Stimulated activated CD8-positive, alpha-beta memory T cell treated with anti-CD3 and anti-CD28 coated beads, Interleukin-4, amount 100 ng/mL, for 1 hour (primary cell): ENCODE results near the gene GPR171.
"Not testable (repeated sequence)": the region's sequence is repeated elsewhere in the genome, so short reads cannot be mapped to it uniquely, and the experiment has no call there.

ENCODE experiments used
- DNase-seq, 2 donors: peaks; one replicate each; pipeline ENCODE4 v3.0.0-alpha.2; 2020; ENCODE audit warnings: low read depth in 2 of 2, low spot score in 1 of 2

The GPR171 gene, protein sequence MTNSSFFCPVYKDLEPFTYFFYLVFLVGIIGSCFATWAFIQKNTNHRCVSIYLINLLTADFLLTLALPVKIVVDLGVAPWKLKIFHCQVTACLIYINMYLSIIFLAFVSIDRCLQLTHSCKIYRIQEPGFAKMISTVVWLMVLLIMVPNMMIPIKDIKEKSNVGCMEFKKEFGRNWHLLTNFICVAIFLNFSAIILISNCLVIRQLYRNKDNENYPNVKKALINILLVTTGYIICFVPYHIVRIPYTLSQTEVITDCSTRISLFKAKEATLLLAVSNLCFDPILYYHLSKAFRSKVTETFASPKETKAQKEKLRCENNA

DNA sequence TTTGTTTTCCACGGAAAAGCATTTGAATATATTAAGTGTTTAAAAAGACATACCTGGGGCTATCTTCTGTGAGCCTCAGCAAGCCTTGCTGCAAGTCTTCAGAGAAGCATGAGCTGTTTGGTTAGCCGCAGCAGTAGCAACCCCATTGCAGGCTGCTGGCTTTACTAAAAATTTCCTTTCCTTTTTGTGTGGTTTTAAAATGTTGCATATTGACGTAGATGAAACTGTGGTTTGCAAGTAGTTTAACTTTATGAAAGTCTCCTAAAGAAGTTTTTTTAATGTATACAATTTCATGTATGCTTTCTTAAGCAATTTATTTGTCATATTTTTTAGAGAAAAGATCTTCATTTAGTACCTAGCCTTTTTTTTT is at the start of gene GPR171:
TSS of gene GPR171 (minus strand) at position 166 of the 370 bp plus-strand sequence. CDS start 3,830 bp downstream, outside the sequence.
- DNase-seq: peak in 1 of 2 donors; percentile 36

DNA sequence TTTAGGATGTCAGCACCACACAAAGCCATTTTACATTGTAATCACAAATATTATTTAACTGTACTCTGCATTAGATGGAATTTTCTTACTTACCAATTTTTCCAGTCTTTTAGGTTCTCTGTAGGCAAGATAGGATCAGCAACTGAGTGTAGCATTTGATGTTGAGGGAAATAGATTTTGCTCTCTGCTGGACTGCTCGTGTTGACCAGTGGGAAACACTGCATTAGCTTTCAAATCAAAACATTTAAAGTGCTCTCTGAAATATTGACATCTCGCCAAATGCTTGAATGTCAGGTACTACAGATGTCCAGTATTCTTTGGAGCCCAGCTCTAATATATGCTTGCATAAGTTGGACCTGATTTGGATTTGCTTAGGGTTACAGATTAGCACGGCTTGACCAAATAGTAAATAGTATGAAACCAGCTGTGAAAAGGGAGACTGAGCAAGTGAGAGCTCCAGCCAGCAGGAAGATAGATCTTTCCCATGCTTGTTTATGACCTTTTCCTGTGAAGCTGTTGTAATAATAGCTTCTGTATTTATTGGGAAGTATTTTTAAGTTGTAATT is 45.8 kb upstream of the GPR171 start:
- DNase-seq: no peak

DNA sequence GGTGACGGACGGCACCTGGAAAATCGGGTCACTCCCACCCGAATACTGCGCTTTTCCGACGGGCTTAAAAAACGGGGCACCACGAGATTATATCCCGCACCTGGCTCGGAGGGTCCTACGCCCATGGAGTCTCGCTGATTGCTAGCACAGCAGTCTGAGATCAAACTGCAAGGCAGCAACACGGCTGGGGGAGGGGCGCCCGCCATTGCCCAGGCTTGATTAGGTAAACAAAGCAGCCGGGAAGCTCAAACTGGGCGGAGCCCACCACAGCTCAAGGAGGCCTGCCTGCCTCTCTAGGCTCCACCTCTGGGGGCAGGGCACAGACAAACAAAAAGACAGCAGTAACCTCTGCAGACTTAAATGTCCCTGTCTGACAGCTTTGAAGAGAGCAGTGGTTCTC is 39.0 kb upstream of the GPR171 start:
- not testable (repeated sequence) for DNase-seq

DNA sequence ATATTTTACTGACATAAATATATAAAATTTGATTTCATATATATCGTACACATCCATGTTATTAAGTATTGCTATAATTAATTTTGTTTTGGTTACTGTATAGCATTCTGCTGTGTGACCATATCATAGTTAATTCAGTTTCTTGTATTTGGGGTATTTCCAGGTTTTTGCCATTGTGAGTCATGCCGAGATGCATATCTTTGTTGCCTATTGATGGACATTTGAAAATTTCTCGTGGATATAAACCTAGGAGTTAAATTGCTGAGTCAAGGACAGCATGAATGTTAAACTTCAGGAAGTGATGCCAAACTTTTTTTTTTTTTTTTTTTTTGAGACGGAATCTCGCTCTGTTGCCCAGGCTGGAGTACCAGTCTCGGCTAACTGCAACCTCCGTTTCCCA is 33.7 kb upstream of the GPR171 start:
- DNase-seq: no peak

DNA sequence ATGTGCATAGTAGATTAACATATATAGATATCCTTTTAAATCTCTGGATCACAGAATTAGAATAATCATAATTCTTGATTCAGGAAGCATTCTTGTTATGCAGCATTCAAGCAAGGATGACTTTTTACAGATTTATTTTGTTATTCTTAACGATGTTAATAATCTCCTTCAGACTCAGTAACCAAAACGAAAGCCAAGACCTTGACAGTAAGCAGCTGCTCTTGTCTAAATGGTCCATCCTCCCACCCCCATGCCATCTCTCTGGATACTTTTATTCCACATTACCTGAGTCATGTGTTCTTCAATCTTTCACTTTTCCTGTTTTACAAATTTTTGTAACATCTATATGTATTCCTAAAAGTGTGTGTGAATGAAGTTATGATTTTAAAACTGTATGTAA is 33.3 kb upstream of the GPR171 start:
- DNase-seq: no peak

DNA sequence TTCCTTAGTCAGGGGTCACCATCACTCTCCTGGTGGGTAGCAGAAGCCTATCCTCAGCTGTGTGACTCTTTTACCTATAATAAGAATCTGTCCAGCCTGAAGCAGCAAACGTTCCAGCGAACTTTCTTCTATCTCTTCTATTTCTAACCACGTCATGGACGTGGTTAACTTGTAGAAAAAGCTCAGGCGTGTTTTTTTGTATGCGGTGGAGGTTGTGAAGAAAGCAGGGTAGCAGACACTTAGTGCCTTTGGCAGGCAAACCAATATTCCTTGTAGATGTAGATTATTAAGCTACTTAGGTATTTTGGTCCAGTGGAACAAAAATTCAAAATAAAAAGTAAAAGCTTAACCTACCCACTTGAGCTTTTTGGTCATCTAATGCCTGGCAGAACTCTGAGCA is 31.8 kb upstream of the GPR171 start:
- no peak for DNase-seq

DNA sequence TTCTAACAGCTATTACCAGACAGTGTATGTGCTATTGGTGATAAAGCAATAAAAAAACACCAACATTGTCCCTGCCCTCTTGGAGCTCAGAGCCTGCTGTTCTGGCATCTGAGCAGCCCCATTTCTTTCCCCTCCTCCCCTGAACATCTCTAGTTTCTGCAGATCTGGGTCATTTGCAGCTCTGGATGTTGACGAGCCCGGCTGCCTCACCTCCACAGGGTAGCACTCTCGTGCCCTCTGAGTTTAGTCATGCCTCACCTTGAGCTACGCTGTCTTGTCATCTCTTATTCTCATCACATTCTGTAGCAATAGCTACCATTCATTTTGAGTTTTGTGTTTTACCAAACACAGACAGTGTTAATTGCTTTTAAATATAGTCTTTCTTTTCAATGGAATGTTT is 30.0 kb upstream of the GPR171 start:
- no peak for DNase-seq

DNA sequence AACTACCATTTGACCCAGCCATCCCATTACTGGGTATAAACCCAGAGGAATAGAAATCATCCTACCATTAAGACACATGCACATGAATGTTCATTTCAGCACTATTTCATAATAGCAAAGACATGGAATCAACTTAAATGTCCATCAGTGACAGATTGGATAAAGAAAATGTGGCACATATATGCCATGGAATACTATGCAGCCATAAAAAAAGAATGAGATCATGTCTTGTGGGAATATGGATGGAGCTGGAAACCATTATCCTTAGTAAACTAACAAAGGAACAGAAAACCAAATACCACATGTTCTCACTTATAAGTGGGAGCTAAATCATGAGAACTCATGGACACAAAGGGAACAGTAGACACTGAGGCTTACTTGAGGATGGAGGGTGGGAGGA is 29.4 kb upstream of the GPR171 start:
- not testable (repeated sequence) for DNase-seq

DNA sequence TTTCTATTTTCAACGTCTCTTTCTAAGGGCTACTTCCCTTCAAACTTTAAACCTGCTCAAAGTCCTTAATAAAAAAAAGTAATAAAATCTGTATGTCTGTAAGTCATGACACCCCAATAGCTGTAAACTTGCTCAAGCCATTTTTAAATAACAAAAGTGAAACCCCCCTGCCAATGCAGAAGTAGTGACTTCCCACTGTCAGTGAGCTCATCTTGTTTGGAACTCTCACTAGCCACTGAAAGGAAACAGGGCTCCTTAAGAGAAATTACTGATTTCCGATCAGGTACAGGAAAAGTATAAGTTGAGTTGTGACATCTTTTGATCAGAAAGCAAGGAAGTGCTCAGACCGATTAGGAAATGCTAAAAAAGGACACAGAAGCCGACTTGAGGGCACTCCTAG is 27.6 kb upstream of the GPR171 start:
- DNase-seq: no peak

DNA sequence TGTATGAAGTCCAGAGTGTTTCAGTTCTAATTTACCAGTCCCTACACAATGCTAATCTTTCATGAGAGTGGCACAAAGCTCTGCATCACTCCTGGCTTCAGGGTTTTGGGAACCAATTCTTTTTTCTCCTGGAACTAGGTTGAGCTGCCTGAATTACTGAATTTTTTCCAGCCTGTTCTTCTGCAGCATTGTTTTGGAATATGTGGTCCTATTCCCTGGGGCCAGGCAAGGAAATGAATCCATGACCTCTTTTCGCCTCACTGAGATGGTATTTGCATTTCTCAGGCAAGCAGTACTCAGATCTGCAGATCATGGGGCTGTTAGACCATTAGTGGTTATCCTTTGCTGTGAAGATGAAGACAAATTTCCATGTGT is 25.6 kb upstream of the GPR171 start:
- DNase-seq: no peak

DNA sequence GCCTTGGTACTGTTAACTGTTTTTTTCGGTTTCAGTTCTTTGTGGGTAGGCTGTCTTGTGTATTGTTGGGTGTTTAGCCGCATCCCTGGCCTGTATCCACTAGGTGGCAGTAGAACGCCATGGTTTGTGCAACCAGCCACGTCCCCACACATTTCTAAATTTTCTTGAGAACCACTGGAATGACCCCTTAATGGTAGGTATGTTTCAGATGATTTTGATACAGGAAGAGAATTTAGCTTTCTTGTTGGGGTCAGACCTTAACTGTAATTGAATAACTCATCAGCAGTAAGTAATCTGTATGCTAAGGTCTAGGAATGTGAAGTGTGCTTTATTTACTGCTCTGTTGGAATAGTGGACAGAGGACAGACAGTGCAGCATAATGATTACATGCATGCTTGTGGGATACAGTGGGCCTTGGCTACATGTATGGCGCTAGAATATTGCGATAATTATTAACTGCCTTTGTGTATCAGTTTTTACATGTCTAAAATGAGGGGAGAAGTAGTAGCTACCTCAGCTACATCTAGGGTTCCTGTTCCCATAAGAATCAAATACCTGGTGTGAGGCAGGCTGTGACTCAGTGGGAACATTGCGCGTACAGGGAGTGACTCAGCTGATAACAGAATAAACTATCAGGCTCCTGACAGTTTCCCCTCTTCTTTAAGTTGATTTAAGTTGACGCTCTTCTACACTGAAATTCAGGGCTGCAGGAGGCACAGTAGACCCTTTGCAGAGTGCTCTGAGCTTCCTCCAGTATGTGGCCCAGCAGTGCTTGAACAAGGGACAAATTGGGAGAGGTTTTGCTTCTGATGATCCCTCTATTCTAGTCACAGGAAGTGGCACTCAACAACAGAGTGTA is 25.0 kb upstream of the GPR171 start:
- peak; percentile 57 to 66 for DNase-seq

DNA sequence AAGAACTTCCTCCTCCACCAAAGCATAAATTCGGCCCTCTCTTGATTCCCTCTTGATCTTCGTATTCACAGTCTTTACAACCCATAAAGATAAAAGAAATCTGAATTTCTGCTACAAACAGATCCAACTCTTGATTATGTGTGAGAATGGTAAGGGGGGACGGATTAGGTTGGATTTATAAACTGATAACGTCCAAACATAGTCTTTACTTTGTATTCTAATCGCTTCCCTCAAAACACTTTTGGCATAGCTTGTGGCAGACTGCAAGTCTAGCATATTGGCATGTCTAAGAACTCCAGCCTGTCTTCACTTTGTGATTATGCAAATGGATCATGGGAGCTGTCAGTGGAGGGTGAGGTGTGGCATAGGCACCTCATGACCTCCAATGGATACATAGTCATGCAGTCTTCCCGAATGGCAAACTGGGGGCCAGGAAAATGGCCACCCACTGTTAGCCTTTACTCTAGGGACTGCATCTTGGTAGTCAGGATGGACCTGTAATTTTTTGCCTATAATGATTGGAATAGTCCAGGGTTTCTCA is 24.3 kb upstream of the GPR171 start:
- no peak for DNase-seq

DNA sequence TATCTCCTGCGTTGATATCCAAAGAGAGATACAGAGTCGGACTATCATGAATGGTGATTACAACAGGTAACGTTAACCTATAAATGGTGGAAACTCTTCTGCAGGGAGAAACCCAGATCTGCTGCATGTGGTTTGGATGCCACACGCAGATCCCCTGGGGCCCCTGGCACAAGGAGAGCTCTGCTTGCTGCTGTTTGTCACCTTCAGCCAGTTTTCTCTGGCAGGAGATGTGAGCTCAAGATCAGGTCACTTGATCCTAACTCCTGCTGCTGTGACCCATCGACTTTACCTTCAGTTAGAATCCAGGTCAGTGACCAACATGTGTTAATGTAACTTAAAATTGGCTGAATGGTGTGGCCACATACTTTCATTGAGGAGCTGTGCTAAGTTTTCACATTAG is 23.8 kb upstream of the GPR171 start:
- DNase-seq: no peak

DNA sequence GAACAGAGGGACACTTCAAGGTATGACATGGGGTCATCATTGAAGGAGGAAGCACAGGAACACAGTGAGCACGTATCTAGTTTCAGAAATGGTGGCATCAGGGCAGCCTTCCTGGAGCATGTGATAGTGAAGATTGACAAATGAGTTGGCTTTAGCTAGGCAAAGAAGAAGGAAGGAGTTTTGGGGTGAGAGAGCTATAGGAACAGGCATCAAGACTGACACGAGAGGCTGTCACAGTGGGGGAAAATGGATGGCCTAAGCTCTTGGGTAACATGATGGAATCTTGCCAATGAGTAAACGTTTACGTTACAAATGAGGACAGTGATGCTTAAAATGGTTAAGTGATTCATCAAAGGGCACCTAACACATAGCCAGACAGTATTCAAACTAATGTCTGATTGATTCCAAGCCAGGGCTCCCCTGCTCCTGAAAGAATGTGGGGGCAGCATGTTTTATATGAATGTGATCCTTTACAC is 23.1 kb upstream of the GPR171 start:
- no peak for DNase-seq

DNA sequence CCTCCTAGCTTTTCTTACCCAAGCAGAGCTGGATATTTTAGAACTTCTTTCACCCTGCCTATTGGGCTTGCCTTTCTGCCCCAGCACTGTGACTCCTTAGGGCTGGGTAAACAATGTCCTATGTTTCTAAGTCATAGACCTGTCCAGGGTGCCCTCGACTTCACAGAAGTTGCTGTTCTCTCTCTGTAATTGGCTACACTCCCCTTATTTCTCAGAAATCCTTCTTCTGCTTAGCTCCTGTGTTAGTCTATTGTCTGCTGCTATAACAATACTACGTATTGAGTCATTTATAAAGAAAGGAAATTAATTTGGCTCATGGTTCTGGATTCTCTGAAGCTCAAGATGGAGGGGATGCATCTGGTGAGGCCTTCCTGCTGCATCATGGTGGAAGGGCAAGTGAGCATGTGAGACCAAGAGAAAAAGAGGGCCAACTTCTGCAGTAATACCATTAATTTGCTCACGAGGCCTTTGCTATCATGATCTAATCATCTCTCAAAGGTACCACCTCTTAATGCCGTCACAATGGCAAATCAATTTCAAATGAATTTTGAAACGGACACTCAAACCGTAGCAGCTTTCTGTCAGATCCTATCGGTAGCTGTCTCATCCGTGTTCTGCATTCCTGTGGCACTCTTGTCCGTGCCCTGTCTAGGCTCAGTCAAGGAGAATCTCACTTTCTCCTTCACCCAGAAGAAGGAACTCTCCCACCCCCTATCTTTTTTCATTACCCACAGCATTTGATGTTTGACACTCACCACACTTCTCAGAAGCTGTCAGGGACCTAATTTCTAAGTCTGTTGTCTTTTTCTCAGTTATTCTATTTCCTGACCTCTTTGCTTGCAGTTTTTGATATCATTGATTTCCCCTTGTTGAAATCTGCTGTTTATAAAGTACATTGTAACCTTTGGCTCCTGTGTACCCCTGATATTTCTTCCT is 22.3 kb upstream of the GPR171 start:
- DNase-seq: no peak

DNA sequence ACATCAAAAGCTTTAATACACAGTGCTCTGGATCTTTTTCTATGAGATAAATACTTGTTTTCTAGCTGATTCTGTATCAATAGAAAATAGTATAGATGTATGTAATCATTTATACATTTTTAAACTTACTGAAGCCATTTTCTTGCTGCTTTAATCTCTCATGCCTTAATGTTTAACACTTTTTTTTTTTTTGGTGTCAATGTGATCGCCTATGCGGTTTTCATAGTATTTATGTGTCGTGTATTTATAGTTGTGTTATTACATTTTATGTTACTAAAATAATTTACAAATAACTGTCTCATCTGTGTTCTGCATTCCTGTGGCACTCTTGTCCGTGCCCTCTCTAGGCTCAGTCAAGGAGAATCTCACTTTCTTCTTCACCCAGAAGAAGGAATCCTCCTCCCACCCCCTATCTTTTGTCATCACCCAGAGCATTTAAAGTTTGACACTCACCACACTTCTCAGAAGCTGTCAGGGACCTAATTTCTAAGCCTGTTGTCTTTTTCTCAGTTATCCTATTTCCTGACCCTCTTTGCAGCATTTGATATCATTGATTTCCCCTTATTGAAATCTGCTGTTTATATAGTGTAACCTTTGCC is 21.4 kb upstream of the GPR171 start:
- DNase-seq: no peak

DNA sequence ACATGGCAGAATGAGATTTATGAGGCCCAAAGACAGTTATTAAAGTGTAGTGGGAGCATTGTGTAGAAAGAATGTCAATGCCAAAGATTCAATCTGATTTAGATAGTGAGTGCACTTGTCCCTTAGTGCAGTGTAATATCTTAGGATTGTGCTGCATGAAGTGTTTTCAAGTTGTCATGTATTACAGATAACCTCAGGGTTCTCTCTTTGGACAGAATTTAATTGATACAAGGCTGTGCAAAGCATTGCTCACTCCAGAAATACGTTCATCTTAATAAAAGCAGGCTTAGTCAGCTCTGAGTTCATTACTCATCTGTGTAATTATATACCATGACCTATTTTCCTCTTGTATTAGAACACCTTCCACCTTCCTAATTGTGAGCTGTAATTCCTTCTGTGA is 16.0 kb upstream of the GPR171 start:
- no peak for DNase-seq

DNA sequence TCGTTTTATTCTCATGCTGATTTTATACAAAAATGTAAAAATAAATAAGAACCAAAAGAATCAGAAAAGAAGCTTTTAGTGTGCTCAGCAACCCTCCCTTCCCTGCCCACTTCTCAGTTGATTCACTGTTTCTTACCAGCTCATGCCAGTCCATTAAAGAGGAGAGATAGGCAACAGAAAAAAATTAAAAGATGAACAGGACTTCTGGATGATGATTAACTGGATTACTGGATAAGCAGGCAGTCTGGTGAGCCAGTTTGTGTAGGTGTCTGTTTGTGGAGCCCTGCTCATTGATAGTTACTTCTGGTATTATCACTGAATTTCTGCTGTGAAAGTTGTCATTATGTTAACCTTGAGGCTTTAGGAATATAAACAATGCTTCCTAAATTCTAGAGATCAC is 15.1 kb upstream of the GPR171 start:
- no peak for DNase-seq

DNA sequence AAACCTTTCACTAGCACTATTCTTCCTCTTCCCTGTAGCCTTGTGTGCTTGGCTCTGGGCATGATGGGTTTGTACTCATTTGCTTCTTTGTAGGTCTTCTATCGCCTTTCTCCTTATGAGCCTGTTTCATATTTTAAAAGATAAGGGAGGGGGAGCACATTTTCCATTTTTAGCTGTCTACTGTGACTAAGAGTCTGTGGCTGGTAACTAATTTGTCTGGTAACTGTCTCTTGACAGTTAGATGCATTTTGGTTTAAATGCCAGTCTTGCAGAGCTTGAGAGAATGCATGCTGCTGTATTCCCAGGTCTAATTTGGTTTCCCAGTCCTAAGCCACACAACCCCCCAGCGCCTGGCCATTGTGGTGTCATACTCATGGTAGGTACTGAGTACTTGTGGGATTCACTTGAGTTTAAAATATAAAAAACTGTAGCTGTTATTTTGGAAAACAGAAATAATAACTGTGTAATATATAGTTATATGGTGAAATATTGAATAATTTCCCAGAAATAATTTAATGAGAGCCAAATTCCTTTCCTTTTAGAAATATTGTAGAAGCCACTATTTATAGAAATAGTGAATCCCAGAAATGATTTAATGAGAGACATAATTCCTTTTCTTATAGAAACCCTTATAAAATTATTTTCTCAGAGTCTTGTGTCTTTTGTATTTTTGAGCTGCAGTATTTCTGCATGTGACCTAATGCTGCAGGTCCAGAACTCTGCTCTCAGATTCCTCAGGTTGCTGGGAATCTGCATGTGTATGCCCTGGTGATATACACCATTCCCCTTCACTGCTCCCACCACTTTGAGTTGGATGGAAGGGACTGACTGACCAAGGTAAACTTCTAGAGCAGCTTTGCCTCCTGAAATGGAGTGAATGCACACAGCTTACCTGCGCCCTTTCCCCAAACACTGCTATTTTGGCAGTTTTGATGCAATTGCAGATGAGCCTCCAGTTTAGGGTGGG is 13.9 kb upstream of the GPR171 start:
- no peak for DNase-seq
